ENCODE measurements around the gene MMAB.
"Not testable (repeated sequence)": the region's sequence is repeated elsewhere in the genome, so short reads cannot be mapped to it uniquely, and the experiment has no call there.

MMAB gene

GRCh38 chr12:109606320-109607028, 33.2 kb upstream of the MMAB start:
- no peaks in the 10 kb centered on the region for H3K36me3 ChIP-seq
- peak; percentile 92 for DNase-seq
- peak overlapping the region; percentile 19 for H3K4me3 ChIP-seq (ENCODE audit: low read depth, low read length)
- peaks cover 33% of the 10 kb centered on the region for H3K4me1 ChIP-seq
- H3K9me3 ChIP-seq, result no peaks in the 10 kb centered on the region
- H3K27me3 ChIP-seq, result no peaks in the 10 kb centered on the region
- no peak for TF ChIP-seq CTCF (IDR thresholded peaks at IDR 0.05; ENCODE audit: low read depth, low read length)

GRCh38 chr12:109605599-109606228, 32.4 kb upstream of the MMAB start:
- peak overlapping the region; percentile 19; the same call in 1 of the 2 replicates for H3K4me3 ChIP-seq (ENCODE audit: low read depth, low read length)
- H3K36me3 ChIP-seq, result no peaks in the 10 kb centered on the region
- no peaks in the 10 kb centered on the region for H3K27me3 ChIP-seq
- no peaks in the 10 kb centered on the region for H3K9me3 ChIP-seq
- H3K4me1 ChIP-seq, result peaks cover 31% of the 10 kb centered on the region
- no peak for TF ChIP-seq CTCF (IDR thresholded peaks at IDR 0.05; ENCODE audit: low read depth, low read length)
- peak; percentile 79 for DNase-seq

GRCh38 chr12:109605016-109605415, 31.7 kb upstream of the MMAB start:
- Histone ChIP-seq H3K9me3 (no peaks in the 10 kb centered on the region), H3K4me3 (ENCODE audit: low read depth, low read length) (no peak overlapping the region), H3K27me3 (no peaks in the 10 kb centered on the region), H3K36me3 (no peaks in the 10 kb centered on the region), H3K4me1 (peaks cover 31% of the 10 kb centered on the region)
- peak; percentile 80 for DNase-seq
- no peak for TF ChIP-seq CTCF (IDR thresholded peaks at IDR 0.05; ENCODE audit: low read depth, low read length)

- Histone ChIP-seq H3K4me1 (peaks cover 35% of the 10 kb centered on the region), H3K36me3 (no peaks in the 10 kb centered on the region), H3K9me3 (no peaks in the 10 kb centered on the region), H3K4me3 (ENCODE audit: low read depth, low read length) (no peak overlapping the region), H3K27me3 (no peaks in the 10 kb centered on the region)
- no peak for DNase-seq
- TF ChIP-seq CTCF (IDR thresholded peaks at IDR 0.05; ENCODE audit: low read depth, low read length), result no peak
These were observed 30.9 kb upstream of the MMAB start for GRCh38 chr12:109604132-109604585.

GRCh38 chr12:109602132-109602531, 28.8 kb upstream of the MMAB start:
- H3K27me3 ChIP-seq; H3K4me3 ChIP-seq (ENCODE audit: low read depth, low read length); DNase-seq; H3K9me3 ChIP-seq; H3K36me3 ChIP-seq: not testable (repeated sequence)
- peaks cover 40% of the 10 kb centered on the region for H3K4me1 ChIP-seq

- Histone ChIP-seq H3K27me3 (no peaks in the 10 kb centered on the region), H3K4me1 (peaks cover 44% of the 10 kb centered on the region), H3K36me3 (no peaks in the 10 kb centered on the region), H3K4me3 (ENCODE audit: low read depth, low read length) (no peak overlapping the region), H3K9me3 (no peaks in the 10 kb centered on the region)
- DNase-seq, result no peak
- TF ChIP-seq CTCF (IDR thresholded peaks at IDR 0.05; ENCODE audit: low read depth, low read length), result no peak
These were observed 28.3 kb upstream of the MMAB start for GRCh38 chr12:109601557-109601956.

All from BE2C (cell line).